ELF-1 (cell line): ENCODE results near the gene AGXT.
A peak's percentile ranks its signal among the peaks of the same experiment; 100 is the strongest.

Experiments
- DNase-seq: peaks from one replicate; pipeline ENCODE4 v3.0.0-alpha.2; 2016; ENCODE audit warnings: low read depth, low spot score

Gene AGXT

GRCh38 chr2:240868286-240869108 is at the start of gene AGXT:
Gene AGXT (plus strand): TSS chr2:240868824. CDS start chr2:240868866, 42 bp downstream.
- DNase-seq = peak; percentile 19

- no peak for DNase-seq
Measured at GRCh38 chr2:240819126-240819857, 49.3 kb upstream of the AGXT start.

DNA sequence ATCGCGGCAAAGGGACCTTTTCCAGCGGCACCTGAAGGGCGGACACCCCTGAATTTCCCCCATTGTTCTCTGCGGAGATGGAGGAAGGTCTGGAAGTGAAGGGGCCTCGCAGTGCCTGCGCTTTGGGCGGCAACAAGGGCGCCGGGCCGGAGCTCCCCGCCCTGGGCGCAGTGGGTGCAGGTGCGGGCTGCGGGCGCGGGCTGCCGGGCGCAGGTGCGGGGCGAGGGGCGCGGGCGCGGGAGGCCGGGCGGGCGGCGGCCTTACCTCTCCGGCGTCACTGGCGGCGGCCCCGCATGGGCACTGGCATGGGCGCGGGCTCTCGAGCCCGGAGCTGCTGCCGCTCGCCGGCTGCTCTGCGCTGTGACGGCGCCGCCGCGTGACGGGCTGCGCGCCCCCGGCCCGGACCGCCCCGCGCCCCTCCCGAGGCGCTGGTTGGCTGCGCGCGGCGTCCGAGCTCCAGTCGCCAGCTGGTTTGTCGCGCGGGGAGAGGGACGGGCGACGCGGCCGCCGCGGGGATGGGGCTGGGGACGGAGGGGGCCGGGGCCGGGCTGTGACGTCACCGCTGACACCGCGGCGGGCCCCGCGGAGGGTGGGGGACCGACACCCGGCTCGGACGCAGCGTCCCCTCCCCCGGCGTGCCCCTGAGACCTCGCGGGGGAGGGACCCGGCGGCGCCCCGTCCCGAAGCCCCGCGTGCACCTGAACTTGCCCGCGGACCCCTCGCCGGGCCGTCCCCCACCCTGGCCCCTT is 48.6 kb upstream of the AGXT start, which contains the start of gene KIF1A:
Gene KIF1A (minus strand): TSS at position 362 of the 749 bp plus-strand sequence. CDS start 22,467 bp downstream, outside the sequence.
- DNase-seq = no peak

DNA sequence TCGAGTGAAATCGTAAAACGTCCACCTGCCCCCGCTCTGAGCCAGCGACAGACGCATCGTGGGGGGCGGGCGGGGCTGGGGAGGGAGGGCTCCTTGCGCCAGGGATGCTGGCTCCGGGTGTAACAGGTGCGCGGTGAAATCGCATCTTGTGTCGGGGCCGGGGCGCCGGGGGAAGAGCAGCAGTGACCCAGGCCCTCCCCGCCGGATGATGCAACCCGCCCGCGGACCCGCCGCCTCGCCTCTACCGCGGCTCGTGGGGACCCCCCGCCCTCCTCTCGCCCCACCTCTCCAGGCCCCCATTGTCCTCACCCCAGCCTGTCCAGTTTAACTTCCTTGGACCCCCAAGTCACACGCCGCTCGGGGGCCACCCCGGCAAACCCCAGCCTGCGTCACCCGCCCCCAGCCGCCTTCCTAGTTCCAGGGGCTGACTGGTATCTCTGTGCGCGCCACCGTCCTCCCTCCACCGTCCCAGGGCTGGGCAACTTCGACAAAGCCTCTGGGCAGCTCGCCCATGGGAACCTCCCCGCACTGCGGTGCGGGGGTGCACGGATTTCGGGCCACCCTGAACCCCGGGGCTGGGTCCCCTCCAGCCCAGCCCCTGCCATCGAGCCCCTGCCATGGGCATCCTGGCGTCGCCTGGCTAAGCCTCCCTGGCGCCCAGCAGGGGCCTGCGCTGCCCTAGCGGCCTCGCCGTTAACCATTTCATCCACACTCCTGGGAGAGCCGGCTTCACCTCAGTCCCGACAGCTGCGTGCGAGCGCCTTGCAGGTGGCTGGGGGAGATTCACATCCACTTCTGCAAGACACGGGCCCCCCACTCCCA is 47.8 kb upstream of the AGXT start:
- DNase-seq = peak; percentile 45

- DNase-seq = no peak
Measured at GRCh38 chr2:240821429-240821778, 47.2 kb upstream of the AGXT start.

- no peak for DNase-seq
Measured at GRCh38 chr2:240822280-240822847, 46.3 kb upstream of the AGXT start.

GRCh38 chr2:240823449-240824336 is 44.9 kb upstream of the AGXT start:
- DNase-seq = no peak

DNA sequence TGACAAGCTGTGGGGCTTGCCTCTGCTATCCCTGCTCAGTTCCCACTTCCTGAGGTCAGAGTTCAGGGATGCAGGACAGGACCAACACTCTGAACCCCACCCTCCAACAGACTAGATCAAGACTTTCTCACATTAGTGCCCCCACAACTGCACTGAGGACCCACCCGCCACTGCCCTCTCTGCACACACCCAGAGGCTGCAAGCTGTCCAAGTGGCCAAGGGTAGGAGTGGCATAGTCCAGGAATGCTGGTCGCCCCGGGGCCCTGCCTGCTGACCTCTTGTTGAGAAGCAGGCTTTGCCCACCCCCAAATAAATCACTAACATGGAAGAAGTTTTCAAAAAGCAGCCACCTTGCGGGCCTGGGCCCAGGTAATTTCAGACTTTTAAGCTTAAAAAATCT is 43.1 kb upstream of the AGXT start:
- no peak for DNase-seq

- peak; percentile 46 for DNase-seq
Measured at GRCh38 chr2:240831594-240832204, 36.9 kb upstream of the AGXT start.

DNA sequence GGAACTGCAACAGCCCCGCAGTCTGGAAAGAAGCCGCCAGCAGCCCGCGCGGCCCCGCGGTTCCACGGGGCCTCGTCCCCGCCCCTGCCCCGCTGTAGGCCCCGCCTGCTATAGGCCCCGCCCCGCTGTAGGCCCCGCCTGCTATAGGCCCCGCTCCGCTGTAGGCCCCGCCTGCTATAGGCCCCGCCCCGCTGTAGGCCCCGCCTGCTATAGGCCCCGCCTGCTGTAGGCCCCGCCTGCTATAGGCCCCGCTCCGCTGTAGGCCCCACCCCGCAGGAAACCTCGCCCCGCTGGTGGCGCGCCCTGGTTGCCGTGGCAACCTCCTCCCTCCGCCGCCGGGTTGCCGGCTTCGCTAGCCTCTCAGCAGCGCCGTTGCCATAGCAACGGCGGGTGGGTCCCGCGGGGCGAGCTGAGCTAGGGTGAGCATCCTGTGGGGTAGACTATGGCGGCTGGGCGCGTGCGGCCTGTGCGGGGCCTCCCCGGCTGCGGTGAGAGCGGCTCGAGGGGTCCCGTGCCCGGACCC is 36.4 kb upstream of the AGXT start:
- peak; percentile 98 for DNase-seq

- no peak for DNase-seq
Measured at GRCh38 chr2:240832921-240833494, 35.6 kb upstream of the AGXT start.

DNA sequence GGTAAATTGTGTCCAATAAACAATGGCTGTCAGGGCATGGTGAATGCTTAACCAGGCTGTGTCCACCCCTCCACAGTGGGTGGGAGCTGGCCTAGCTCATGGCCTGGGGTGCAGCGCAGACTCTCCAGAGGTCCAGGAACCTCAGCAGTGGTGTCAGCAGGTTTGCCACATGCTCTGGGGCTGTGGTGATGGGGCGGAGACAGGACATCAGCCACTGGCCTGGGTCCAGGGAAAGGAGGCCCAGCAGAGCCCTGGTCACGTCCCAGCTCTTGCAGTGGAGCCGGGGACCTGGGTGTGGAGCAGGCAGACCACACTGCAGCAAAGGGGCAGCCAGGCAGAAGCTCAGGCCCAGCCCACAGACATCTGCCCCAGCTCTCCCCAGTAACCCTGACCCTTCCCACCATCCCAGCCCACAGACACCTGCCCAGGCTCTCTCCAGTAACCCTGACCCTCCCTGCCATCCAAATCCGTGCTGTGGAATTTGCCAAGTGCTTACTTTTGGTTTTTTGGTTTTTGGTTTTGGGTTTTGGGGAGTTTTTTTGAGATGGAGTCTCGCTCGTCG is 34.8 kb upstream of the AGXT start:
- DNase-seq = no peak

DNA sequence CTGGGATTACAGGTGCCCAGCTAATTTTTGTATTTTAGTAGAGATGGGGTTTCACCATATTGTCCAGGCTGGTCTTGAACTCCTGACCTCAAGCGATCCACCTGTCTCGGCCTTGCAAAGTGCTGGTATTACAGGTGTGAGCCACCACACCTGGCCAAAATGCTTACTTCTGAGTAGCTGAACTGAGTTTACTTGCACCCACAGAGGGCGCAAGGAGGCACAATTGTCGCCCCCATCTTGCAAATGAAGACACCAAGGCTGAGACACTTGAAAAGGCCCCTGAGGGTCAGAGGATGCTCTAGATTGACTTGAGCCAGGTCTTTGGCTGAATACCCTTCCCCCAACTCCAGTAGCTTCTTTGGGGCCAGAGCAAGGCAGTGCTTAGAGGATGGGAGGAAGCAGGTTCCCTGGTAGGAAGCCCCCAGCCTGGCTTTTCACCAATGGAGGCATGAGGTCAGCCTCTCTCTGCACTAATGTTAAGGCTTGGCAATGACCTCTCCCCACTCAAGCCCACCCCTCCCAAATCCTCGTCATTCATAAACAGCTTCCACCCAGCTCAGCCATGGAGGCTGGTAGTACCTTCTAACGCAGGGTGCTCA is 34.1 kb upstream of the AGXT start:
- DNase-seq = no peak

- no peak for DNase-seq
Measured at GRCh38 chr2:240835528-240835927, 33.1 kb upstream of the AGXT start.

DNA sequence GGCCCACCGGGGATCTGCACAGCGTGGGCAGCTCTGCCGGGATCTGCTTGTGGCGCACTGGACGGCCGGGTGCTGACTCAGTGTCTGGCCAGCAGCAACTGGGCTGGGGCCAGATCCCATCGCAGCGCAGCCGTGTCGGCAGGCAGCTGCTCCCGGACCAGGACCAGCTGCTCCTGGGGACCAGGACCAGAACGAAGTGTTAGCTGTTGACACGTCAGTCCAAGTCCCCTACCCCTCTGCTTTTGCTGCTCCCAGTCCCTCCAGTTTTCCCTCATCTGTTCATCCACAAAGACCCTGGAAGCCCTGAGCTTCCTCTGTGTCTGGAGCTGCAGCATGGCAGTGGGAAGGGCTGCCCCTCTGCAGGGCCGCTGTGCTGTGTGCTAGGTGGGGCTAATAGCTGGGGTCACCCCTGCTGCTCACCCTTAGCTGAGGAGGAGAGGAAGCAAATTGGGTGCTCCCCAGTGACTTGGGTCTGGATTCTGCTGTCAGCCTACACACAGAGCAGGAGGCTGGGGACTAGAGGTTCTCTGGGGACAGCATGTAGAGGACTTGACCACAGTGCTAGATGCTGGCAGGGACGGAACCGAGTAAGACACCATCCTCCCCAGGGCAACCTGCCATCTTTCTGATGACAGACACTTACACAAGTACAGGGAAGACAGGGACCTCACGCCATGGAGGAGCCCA is 31.7 kb upstream of the AGXT start:
- DNase-seq = no peak

DNA sequence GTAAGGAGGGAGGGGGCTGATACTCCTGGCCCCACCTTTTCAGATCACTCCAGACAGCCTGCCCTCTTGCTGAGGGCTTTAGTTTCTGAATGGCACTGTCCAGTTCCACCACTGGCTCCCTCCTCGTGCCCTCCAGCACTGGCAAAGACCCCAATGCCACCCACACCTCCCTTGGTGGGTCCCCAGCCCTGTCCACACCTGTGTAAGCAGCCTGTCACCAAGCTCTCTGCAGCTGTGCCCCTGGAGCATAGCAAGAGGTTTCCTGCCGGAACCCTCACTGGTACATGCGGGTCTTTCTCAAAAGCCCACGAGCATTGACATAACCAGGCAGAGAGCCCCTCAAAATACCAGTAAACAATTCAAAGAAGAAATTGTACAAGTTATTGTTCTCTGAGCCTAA is 31.0 kb upstream of the AGXT start:
- DNase-seq = no peak
